ENCODE measurements around the gene KCTD16. TPM values are rescaled to one million over a fixed set of nuclear protein-coding genes. Genes with fewer than 3 reads are reported as not detected.

The KCTD16 gene
- total RNA-seq, 8 experiments from 2014 or later: 0.09 to 10.6 (median 1.8) TPM

DNA sequence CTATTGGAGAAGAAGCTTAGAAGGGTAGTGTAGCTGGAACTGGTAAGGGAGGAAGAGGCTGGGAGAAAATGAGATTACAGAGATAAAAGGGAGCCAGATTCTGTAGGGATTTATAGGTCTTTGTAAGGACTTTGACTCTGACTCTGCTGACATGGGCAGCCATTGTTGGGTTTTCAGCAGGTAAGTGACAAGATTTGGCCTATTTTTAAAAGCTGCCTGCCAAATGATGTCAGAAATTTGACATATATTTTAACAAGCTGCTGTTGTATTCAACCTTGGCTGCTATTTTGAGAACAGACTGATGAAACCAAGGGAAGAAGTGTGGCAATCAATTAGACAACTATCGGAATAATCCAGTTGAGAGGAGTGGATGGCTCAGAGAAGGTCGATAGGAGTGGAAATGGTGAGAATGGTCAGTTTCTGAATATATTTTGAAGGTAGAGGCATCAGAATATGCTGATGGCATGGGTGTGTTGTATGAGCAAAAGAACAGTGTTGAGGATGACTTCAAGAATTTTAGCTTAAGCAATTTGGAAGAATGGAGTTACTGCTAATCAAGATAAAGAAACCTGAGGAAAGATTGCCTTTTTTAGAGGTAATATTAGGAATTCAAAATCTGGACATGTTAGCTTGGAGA is 56.8 kb downstream of the KCTD16 start:
- H3K4me1 ChIP-seq (replicated peaks in 1 of 2): no peaks in the 10 kb centered on the region
- in situ Hi-C loops (cut with MboI; ENCODE audit: low pct_unique_long_range_greater_than_20kb in 2 of 9, low sequenced_read_pairs in 9 of 9, unreplicated experiment in 9 of 9): no loop called here
- peak in 2 of 8 experiments; percentile 52 to 53 for ATAC-seq (replicated peaks in 6 of 8)
- no peak overlapping the region for H3K4me3 ChIP-seq
- WGBS, 10 experiments: 25 to 83% (median 61%) methylated on average over 1 to 2 of the region's 2 CpGs; no CpG with 5 or more reads in 2 of the 10 experiments
- no peak overlapping the region for H3K27ac ChIP-seq

DNA sequence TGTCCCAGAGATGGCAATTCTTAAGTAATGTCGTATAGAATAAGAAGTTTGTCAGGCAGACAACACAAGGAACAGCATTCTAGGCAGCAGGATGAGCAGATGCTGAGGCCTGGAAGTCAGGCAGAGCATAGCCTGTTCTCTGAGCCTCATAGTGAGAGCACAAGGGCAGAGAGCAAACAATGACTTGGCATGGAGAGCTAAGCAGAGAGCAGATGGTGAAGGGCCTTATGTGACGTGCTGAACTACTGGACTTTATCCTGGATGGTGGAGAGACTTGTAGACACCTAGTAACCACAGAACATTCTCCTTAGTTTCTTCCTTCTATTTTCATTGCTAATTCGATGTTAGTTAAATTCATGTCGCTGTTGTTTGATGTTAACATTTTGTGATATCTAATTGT is 60.1 kb downstream of the KCTD16 start:
- no peak overlapping the region for H3K27ac ChIP-seq
- peak in 1 of 8 experiments; percentile 36 for ATAC-seq (replicated peaks in 6 of 8)
- no peak overlapping the region for H3K4me3 ChIP-seq
- no peaks in the 10 kb centered on the region for H3K4me1 ChIP-seq (replicated peaks in 1 of 2)
- in situ Hi-C loops (cut with MboI; ENCODE audit: low pct_unique_long_range_greater_than_20kb in 2 of 9, low sequenced_read_pairs in 9 of 9, unreplicated experiment in 9 of 9): no loop called here
- WGBS, 10 experiments: 50 to 100% (median 87%) methylated on average over 2 to 4 of the region's 4 CpGs; no CpG with 5 or more reads in 2 of the 10 experiments

DNA sequence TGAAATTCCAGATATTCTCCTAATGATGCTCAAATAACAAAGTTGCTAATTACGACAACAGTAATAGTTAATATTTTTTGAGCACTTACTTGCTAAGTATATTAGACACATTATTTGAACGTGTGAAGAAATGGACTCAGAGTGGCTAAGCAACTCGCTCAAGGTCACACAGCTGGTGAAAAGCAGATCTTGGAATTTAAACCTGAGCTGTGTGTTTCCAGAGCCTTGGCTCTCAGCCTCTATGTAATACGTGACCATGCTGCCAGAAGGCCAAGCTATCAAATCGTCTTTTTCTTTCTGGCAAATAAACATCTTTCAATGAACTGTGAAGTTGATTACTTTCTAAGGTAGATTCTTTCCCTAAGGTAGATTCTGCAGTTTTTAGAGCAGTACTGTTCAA is 61.6 kb downstream of the KCTD16 start:
- ATAC-seq (replicated peaks in 6 of 8): no peak
- WGBS, 10 experiments: 13 to 100% (median 96%) methylated on average over 1 to 5 of the region's 5 CpGs; no CpG with 5 or more reads in 1 of the 10 experiments
- H3K4me3 ChIP-seq: no peak overlapping the region
- in situ Hi-C loops (cut with MboI; ENCODE audit: low pct_unique_long_range_greater_than_20kb in 2 of 9, low sequenced_read_pairs in 9 of 9, unreplicated experiment in 9 of 9): no loop called here
- no peaks in the 10 kb centered on the region for H3K4me1 ChIP-seq (replicated peaks in 1 of 2)
- no peak overlapping the region for H3K27ac ChIP-seq

DNA sequence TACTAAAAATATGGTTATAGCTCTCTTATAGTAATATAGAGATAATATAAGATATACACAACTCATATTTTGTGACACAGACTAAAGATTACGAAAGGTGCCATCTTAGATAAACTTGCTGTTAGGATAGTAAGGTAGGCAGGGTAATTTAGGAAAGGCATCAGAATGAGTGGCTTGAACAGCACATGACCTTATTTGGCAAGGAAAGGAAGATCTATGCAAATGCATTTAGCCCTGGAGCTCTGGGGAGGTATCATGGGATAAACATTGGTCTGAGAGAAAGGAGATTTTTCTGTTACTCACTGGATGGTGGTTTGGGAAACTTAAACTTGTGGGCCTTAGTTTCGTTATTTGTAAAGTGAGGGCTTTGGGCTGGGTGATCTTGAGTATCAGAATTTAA is 65.8 kb downstream of the KCTD16 start:
- H3K27ac ChIP-seq: no peak overlapping the region
- in situ Hi-C loops (cut with MboI; ENCODE audit: low pct_unique_long_range_greater_than_20kb in 2 of 9, low sequenced_read_pairs in 9 of 9, unreplicated experiment in 9 of 9): no loop called here
- WGBS, 10 experiments: 5 to 100% (median 86%) methylated on average over 1 to 2 of the region's 2 CpGs; no CpG with 5 or more reads in 3 of the 10 experiments
- ATAC-seq (replicated peaks in 6 of 8): peak in 2 of 8 experiments; percentile 35 to 75
- H3K4me1 ChIP-seq (replicated peaks in 1 of 2): no peaks in the 10 kb centered on the region
- H3K4me3 ChIP-seq: no peak overlapping the region

DNA sequence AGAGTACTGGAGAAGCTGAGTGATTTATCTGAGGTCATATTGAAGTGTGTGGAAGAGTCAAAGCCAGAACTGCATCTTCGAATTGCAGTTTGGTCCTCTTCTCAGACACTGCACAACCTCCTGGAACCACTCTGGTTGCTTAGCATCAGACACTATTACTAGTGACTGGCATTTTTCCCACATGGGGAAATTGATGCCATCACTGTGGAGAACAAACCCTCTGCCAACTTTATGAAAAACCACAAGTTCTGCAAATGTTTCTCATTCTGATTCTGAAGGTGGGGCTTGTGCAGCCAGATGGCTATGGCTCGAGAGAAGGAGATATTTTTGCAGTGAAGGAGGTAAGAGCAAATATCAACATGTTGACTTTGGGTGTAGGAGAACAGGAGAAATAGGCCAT is 67.2 kb downstream of the KCTD16 start:
- H3K4me3 ChIP-seq: no peak overlapping the region

DNA sequence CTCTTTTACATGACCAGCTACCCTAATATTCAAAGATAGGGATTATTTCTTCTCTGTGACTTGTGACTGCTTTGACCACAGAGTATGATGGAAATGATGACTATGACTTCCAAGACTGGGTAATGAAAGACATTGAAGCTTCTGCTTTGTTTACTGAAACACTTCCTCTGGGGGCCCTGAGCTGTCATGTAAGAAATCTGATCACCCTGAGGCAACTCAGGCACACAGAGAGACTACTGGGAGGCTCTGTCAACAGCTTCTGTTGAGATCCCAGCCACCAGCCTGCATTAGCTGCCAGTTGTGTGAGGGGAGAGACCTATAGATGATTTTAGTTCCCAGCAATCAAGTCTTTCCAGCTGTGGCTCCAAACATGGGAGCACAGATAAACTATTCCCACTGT is 76.5 kb downstream of the KCTD16 start:
- H3K4me1 ChIP-seq (replicated peaks in 1 of 2): no peaks in the 10 kb centered on the region
- in situ Hi-C loops (cut with MboI; ENCODE audit: low pct_unique_long_range_greater_than_20kb in 2 of 9, low sequenced_read_pairs in 9 of 9, unreplicated experiment in 9 of 9): no loop called here
- H3K27ac ChIP-seq: no peak overlapping the region
- H3K4me3 ChIP-seq: no peak overlapping the region
- ATAC-seq (replicated peaks in 6 of 8): peak in 2 of 8 experiments; percentile 46 to 51

More for the DNA sequence above, 67.2 kb downstream of the KCTD16 start:
- WGBS, 10 experiments: 0 to 100% (median 33%) methylated on average over 1 to 2 of the region's 2 CpGs; no CpG with 5 or more reads in 2 of the 10 experiments
- Histone ChIP-seq H3K4me1 (replicated peaks in 1 of 2) (no peaks in the 10 kb centered on the region), H3K27ac (no peak overlapping the region)
- in situ Hi-C loops (cut with MboI; ENCODE audit: low pct_unique_long_range_greater_than_20kb in 2 of 9, low sequenced_read_pairs in 9 of 9, unreplicated experiment in 9 of 9): no loop called here
- ATAC-seq (replicated peaks in 6 of 8): peak in 2 of 8 experiments; percentile 36 to 83

DNA sequence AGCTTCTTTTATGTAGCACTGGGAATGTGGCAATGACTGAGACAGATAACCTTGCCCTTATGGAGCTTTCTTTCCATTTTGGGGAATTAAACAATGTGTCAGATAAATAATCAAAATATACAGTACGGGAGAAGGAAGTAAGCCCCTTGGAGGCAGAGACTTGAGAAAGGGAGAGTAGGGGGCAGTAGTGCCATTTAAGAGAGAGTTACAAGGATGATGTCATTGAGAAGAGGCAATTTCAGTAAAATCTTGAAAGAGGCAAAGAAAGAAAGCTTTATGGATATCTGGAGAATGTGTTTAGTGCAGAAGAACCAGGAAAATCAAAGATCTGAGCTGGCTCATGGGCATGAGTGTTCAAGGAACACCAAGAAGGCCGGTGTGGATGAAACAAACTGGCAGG is 77.3 kb downstream of the KCTD16 start:
- no peak overlapping the region for H3K27ac ChIP-seq
- in situ Hi-C loops (cut with MboI; ENCODE audit: low pct_unique_long_range_greater_than_20kb in 2 of 9, low sequenced_read_pairs in 9 of 9, unreplicated experiment in 9 of 9): no loop called here
- 16 to 100% (median 86%) methylated on average over 1 to 2 of the region's 2 CpGs; no CpG with 5 or more reads in 1 of the 10 experiments for WGBS, 10 experiments
- no peaks in the 10 kb centered on the region for H3K4me1 ChIP-seq (replicated peaks in 1 of 2)
- no peak for ATAC-seq (replicated peaks in 6 of 8)
- no peak overlapping the region for H3K4me3 ChIP-seq

DNA sequence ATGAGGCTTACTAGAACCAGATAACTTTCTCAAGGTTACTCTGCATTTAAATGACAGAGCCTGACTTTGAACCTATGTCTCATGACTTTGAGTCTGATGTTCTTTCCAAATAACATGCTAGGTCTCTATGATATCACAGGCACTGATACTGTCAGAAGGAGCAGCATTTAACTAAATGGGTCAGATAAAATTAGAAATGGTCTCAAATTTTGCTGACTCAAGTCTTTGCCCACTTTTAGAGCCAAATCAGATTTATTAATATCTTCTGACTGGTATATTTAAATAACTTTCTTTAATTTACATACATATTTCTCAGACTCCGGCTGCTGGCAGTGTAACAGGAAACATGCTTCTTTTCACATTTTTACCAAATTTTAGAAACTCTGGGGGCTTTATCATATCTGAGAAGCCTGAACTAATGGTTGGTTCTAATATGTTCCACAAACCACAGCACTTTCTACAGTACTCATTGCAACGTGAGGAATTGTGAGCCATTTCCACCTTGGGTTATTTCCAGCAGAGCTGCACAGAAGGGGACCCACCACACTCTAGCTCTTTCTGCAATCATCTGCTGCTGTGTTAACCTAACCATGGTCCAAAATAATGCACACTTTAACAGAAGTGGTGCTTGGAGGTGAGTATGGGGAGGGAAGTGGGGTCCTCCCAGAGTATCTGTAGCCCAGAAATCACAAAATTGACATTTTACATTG is 79.2 kb downstream of the KCTD16 start:
- H3K27ac ChIP-seq: no peak overlapping the region
- no peak for ATAC-seq (replicated peaks in 6 of 8)
- H3K4me3 ChIP-seq: no peak overlapping the region
- in situ Hi-C loops (cut with MboI; ENCODE audit: low pct_unique_long_range_greater_than_20kb in 2 of 9, low sequenced_read_pairs in 9 of 9, unreplicated experiment in 9 of 9): no loop called here
- H3K4me1 ChIP-seq (replicated peaks in 1 of 2): no peaks in the 10 kb centered on the region
- 28 to 100% (median 73%) methylated on average over 1 to 2 of the region's 2 CpGs for WGBS, 10 experiments

DNA sequence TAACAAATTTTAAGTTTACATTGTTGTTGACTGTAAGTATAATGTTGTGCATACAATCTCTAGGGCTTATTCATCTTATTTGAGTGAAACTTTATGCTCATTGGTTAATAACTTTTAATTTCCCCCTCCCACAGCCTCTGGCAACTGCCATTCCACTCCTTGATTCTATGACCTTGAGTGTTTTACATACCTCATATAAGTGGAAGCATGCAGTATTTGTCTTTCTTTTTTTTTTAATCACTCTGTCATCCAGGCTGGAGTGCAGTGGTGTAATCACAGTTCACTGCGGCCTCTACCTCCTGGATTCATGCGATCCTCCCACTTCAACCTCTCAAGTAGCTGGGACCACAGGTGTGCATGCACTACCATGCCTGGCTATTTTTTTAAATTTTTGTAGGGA is 83.9 kb downstream of the KCTD16 start:
- in situ Hi-C loops (cut with MboI; ENCODE audit: low pct_unique_long_range_greater_than_20kb in 2 of 9, low sequenced_read_pairs in 9 of 9, unreplicated experiment in 9 of 9): no loop called here
- no peak overlapping the region for H3K27ac ChIP-seq
- 58 to 100% (median 100%) methylated on average over 1 to 2 of the region's 2 CpGs; no CpG with 5 or more reads in 4 of the 10 experiments for WGBS, 10 experiments
- no peak for ATAC-seq (replicated peaks in 6 of 8)
- H3K4me1 ChIP-seq (replicated peaks in 1 of 2): no peaks in the 10 kb centered on the region
- no peak overlapping the region for H3K4me3 ChIP-seq

DNA sequence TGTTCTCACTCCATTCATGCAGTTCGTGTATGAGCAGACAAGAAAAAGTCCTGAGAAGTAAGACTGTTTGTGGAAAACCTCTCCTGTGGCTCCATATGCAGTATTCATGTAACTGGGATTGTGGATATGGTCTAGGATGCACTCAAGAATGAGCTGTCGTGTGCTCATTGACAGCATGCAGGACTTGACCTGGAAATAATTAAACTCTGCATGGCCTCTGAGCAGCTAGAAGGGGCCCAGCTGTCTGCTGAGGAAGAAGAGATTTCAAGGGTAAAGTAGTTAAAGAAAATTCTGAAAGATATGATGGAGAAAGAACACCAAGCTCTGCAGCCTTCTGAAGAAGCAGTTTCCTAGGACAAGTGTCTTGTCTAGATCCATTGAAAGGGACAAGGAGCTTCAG is 89.4 kb downstream of the KCTD16 start:
- in situ Hi-C loops (cut with MboI; ENCODE audit: low pct_unique_long_range_greater_than_20kb in 2 of 9, low sequenced_read_pairs in 9 of 9, unreplicated experiment in 9 of 9): no loop called here
- 0 to 75% (median 29%) methylated on average over 1 to 2 of the region's 2 CpGs; no CpG with 5 or more reads in 2 of the 10 experiments for WGBS, 10 experiments
- Histone ChIP-seq H3K27ac (no peak overlapping the region), H3K4me3 (no peak overlapping the region), H3K4me1 (replicated peaks in 1 of 2) (no peaks in the 10 kb centered on the region)
- ATAC-seq (replicated peaks in 6 of 8): no peak

DNA sequence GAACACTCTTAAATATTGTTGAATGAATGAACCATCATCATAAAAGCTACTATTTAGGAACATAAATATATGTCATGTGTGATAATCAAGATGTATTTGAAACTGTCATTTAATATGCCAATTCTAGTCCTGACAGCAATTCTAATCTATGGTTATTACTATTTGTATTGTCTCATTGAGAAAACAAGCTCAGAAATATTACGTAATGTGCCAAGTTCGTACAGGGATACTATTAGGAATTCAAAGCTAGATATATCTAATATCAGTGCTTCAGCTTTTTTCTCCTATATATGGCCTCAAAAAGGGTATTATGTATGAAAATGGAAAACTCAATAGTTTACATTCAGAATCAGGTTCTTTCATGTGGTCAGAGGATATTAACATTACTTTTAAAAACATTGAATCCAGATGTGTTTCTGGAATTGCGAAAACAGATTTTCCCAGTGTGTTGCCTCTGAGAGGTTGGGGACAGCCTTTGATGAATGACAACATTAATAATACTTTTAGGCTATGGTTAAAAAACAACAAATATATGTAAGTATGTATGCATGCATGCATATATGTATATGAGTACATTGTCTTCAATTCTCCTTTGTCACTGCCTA is 95.1 kb downstream of the KCTD16 start:
- in situ Hi-C loops (cut with MboI; ENCODE audit: low pct_unique_long_range_greater_than_20kb in 2 of 9, low sequenced_read_pairs in 9 of 9, unreplicated experiment in 9 of 9): no loop called here
- WGBS, 10 experiments: 6 to 100% (median 69%) methylated on average over 1 to 3 of the region's 3 CpGs
- no peaks in the 10 kb centered on the region for H3K4me1 ChIP-seq (replicated peaks in 1 of 2)
- ATAC-seq (replicated peaks in 6 of 8): peak in 2 of 8 experiments; percentile 79 to 83
- H3K27ac ChIP-seq: no peak overlapping the region
- H3K4me3 ChIP-seq: no peak overlapping the region

DNA sequence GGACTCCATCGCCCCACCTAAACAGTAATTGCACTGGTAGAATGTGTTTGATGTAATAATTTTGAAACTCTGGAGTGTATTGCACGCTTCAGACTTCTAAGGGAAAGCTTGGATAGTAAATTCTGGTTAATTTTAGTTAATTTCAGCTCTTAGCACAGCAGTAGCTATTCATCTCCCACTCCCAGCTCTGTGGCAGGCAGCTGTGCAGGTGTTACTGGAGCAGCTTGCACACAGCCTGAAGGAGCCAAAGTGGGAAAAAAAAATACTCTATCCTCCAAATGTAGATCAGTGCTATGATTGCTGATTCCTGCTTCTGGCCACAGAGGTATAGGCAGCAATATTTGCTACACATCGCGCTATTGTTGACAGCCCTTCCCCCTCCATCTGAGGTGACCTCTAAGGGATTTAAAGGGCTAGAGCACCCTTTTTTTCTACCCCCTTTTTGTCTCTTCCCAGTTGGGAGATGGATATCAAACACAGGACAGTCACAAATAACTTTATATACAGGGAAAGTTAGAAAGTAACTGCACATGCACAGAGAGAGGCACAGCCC is 97.4 kb downstream of the KCTD16 start:
- Histone ChIP-seq H3K4me1 (replicated peaks in 1 of 2) (no peaks in the 10 kb centered on the region), H3K4me3 (no peak overlapping the region), H3K27ac (no peak overlapping the region)
- in situ Hi-C loops (cut with MboI; ENCODE audit: low pct_unique_long_range_greater_than_20kb in 2 of 9, low sequenced_read_pairs in 9 of 9, unreplicated experiment in 9 of 9): no loop called here
- no peak for ATAC-seq (replicated peaks in 6 of 8)
- 0 to 100% (median 68%) methylated on average over 1 to 4 of the region's 4 CpGs; no CpG with 5 or more reads in 1 of the 10 experiments for WGBS, 10 experiments
